Choroid plexus epithelial cell (primary cell): Measurements from ENCODE around the gene JMY.
A peak's percentile ranks its signal among the peaks of the same experiment; 100 is the strongest.

Experiments used
- DNase-seq: peaks from one replicate; pipeline ENCODE4 v3.0.0-alpha.2; 2010; ENCODE audit warnings: low read depth
- H3K4me3 ChIP-seq: 2 replicates; pipeline ENCODE4 v1.5.1; 2011; ENCODE audit warnings: low read depth, mild to moderate bottlenecking, control low read depth, low read length, moderate library complexity
- CTCF ChIP-seq: conservative IDR thresholded peaks from 2 replicates; pipeline ENCODE4 v1.5.1; 2011; ENCODE audit warnings: low read depth, mild to moderate bottlenecking, control low read depth, inconsistent platforms, low read length, moderate library complexity

JMY gene

GRCh38 chr5:79329453-79329852 lies 93.5 kb downstream of the JMY start:
- no peak for DNase-seq
- TF ChIP-seq CTCF, result no peak
- no peak overlapping the region for H3K4me3 ChIP-seq

DNA sequence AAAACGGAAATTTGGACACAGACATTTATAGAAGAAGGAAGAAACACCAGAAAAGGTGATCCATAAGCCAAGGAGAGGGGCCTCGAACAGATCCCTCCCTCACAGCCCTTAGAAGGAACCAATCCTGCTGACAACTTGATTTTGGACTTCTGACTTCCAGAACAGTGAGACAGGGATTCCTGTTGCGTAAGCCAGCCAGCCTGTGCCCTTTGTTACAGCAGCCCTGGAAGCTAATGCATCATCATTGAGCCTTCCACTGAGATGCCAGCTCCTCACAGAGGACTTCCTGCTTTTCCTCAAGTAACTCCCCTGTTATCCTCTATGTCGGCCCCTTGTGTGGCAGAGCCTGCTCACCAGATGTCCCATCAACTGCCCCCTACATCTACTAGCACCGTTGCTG lies 94.1 kb downstream of the JMY start:
- no peak for TF ChIP-seq CTCF

GRCh38 chr5:79333852-79334557 lies 98.1 kb downstream of the JMY start:
- peak; percentile 16 for TF ChIP-seq CTCF
- no peak overlapping the region for H3K4me3 ChIP-seq
- no peak for DNase-seq

More for the DNA sequence above, 94.1 kb downstream of the JMY start:
- no peak overlapping the region for H3K4me3 ChIP-seq
- peak; percentile 7 for DNase-seq

GRCh38 chr5:79346420-79346824 lies 110.5 kb downstream of the JMY start:
- H3K4me3 ChIP-seq, result no peak overlapping the region
- no peak for TF ChIP-seq CTCF
- peak; percentile 38 for DNase-seq

- no peak overlapping the region for H3K4me3 ChIP-seq
- no peak for TF ChIP-seq CTCF
- DNase-seq, result no peak
Observed at GRCh38 chr5:79349047-79349446, 113.1 kb downstream of the JMY start.

GRCh38 chr5:79349881-79350280 lies 114.0 kb downstream of the JMY start:
- H3K4me3 ChIP-seq, result no peak overlapping the region
- no peak for DNase-seq
- TF ChIP-seq CTCF, result no peak

- DNase-seq, result peak; percentile 59
- no peak for TF ChIP-seq CTCF
Observed at GRCh38 chr5:79357398-79357797, 121.5 kb downstream of the JMY start.

More at GRCh38 chr5:79357398-79357797, 121.5 kb downstream of the JMY start:
- H3K4me3 ChIP-seq, result no peak overlapping the region
